PC-9 (cell line): ENCODE results near the gene LRRC4B.

ENCODE experiments used
- EZH2 ChIP-seq: fragments of 200-600 bp; sonication (generic); IDR thresholded peaks from 2 replicates; pipeline ENCODE4 v1.8.0; 2017; ENCODE audit warnings: antibody characterized with exemption, low read depth
- TF ChIP-seq, protein P1 (sequence below): fragments of 200-600 bp; sonication (generic); conservative IDR thresholded peaks from 2 replicates; pipeline ENCODE4 v1.6.1; 2017; ENCODE audit warnings: mixed run types, antibody characterized with exemption, mild to moderate bottlenecking, moderate library complexity

DNA sequence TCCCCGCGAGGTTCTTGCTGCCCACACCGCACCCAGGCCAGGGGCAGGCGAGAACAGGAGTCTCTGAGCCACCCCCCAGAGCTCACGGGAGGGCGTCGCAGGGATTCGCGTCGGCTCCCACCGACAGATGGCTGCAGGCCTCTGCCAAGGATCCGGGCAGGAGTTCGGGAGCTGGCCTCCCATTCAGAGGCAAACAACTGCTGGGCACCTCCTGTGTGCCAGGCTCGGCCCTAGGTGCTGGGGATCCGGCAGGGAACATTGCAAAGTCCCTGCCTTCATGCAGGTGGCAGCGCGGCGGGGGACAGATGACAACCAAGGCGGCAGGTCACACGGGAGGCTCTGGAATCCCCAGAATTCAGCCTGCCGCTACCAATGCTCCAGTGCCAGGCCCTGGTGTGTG is 25.3 kb downstream of the LRRC4B start:
- TF ChIP-seq EZH2: no peak
- TF ChIP-seq, protein P1, sequence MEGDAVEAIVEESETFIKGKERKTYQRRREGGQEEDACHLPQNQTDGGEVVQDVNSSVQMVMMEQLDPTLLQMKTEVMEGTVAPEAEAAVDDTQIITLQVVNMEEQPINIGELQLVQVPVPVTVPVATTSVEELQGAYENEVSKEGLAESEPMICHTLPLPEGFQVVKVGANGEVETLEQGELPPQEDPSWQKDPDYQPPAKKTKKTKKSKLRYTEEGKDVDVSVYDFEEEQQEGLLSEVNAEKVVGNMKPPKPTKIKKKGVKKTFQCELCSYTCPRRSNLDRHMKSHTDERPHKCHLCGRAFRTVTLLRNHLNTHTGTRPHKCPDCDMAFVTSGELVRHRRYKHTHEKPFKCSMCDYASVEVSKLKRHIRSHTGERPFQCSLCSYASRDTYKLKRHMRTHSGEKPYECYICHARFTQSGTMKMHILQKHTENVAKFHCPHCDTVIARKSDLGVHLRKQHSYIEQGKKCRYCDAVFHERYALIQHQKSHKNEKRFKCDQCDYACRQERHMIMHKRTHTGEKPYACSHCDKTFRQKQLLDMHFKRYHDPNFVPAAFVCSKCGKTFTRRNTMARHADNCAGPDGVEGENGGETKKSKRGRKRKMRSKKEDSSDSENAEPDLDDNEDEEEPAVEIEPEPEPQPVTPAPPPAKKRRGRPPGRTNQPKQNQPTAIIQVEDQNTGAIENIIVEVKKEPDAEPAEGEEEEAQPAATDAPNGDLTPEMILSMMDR: no peak
